ENCODE data around the gene PRLR.

DNA sequence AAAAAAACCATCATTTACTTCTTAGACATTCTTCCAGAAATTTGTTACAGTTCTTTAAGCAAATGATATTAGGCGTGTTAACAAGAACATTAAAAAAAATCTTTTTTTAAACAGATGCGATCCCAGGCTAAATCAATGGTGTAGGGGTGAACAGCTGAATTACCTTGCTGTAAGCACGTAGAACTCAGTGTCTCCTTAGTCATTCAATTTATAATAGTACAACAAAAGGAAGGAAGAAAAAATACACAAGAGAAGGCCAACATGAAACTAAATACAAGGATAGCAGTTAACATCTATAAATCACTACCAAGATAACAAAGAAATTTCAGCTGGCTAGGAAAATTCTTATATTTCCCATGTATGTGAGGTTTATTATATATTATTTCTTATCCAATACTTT lies 217.9 kb downstream of the PRLR start:
- TF ChIP-seq FOXM1 (IDR thresholded peaks at IDR 0.05; ENCODE audit: borderline replicate concordance) (no peak), BHLHE40 (IDR thresholded peaks at IDR 0.05; ENCODE audit: borderline replicate concordance) (no peak), FOXK2 (IDR thresholded peaks at IDR 0.05) (no peak), ELF4 (IDR thresholded peaks at IDR 0.05) (no peak), TARDBP (IDR thresholded peaks at IDR 0.05) (no peak), HDGF (IDR thresholded peaks at IDR 0.05; ENCODE audit: borderline replicate concordance) (no peak), FOXA1 (IDR thresholded peaks at IDR 0.05) (no peak), LEF1 (IDR thresholded peaks at IDR 0.05; ENCODE audit: borderline replicate concordance) (no peak), SP1 (IDR thresholded peaks at IDR 0.05) (no peak), ZNF384 (IDR thresholded peaks at IDR 0.05) (no peak), NFRKB (IDR thresholded peaks at IDR 0.05) (no peak), SUZ12 (IDR thresholded peaks at IDR 0.05) (no peak), L3MBTL2 (conservative IDR thresholded peaks at IDR 0.05) (no peak)
- TF ChIP-seq, protein P1, sequence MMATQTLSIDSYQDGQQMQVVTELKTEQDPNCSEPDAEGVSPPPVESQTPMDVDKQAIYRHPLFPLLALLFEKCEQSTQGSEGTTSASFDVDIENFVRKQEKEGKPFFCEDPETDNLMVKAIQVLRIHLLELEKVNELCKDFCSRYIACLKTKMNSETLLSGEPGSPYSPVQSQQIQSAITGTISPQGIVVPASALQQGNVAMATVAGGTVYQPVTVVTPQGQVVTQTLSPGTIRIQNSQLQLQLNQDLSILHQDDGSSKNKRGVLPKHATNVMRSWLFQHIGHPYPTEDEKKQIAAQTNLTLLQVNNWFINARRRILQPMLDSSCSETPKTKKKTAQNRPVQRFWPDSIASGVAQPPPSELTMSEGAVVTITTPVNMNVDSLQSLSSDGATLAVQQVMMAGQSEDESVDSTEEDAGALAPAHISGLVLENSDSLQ (IDR thresholded peaks at IDR 0.05) = no peak
